NB4 (cell line): ENCODE data around the gene PAPSS1.
"Not testable (repeated sequence)": the region's sequence is repeated elsewhere in the genome, so short reads cannot be mapped to it uniquely, and the experiment has no call there.

Experiments used
- MYC ChIP-seq: IDR thresholded peaks from 2 replicates; pipeline ENCODE4 v1.6.1; 2011; ENCODE audit warnings: low read depth, low read length
- POLR2A ChIP-seq: IDR thresholded peaks from 2 replicates; pipeline ENCODE4 v1.6.1; 2011; ENCODE audit warnings: mild to moderate bottlenecking; ENCODE audit not compliant: insufficient read length; ENCODE audit errors: extremely low read depth
- TF ChIP-seq, protein P1 (sequence below): IDR thresholded peaks from one replicate; pipeline ENCODE4 v1.5.1; 2012; ENCODE audit warnings: low read depth, low read length
- TF ChIP-seq, protein P2 (sequence below): IDR thresholded peaks from 2 replicates; pipeline ENCODE4 v1.6.1; 2011; ENCODE audit warnings: low read depth, low read length

DNA sequence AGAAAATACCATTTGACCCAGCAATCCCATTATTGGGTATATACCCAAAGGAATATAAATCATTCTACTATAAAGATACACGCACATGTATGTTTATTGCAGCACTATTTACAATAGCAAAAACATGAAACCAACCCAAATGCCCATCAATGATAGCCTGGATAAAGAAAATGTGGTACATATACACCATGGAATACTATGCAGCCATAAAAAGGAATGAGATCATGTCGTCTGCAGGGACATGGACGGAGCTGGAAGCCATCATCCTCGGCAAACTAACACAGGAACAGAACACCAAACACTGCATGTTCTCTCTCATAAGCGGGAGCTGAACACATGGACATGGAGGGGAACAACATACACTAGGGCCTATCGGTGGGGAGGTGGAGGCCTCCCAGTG is 23.8 kb downstream of the PAPSS1 start:
- TF ChIP-seq, protein P1, sequence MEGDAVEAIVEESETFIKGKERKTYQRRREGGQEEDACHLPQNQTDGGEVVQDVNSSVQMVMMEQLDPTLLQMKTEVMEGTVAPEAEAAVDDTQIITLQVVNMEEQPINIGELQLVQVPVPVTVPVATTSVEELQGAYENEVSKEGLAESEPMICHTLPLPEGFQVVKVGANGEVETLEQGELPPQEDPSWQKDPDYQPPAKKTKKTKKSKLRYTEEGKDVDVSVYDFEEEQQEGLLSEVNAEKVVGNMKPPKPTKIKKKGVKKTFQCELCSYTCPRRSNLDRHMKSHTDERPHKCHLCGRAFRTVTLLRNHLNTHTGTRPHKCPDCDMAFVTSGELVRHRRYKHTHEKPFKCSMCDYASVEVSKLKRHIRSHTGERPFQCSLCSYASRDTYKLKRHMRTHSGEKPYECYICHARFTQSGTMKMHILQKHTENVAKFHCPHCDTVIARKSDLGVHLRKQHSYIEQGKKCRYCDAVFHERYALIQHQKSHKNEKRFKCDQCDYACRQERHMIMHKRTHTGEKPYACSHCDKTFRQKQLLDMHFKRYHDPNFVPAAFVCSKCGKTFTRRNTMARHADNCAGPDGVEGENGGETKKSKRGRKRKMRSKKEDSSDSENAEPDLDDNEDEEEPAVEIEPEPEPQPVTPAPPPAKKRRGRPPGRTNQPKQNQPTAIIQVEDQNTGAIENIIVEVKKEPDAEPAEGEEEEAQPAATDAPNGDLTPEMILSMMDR: not testable (repeated sequence)
- TF ChIP-seq POLR2A, MYC: not testable (repeated sequence)
- TF ChIP-seq, protein P2, sequence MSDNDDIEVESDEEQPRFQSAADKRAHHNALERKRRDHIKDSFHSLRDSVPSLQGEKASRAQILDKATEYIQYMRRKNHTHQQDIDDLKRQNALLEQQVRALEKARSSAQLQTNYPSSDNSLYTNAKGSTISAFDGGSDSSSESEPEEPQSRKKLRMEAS: not testable (repeated sequence)
